H9 (cell line): ENCODE measurements around the gene CAMK2B. TPM values are rescaled to one million over a fixed set of nuclear protein-coding genes. Genes with fewer than 3 reads are reported as not detected.

Source experiments
- DNase-seq: peaks from one replicate; pipeline ENCODE4 v3.0.0-alpha.2; 2017
- H2AFZ ChIP-seq: one replicate; pipeline ENCODE4 v1.6.1; 2013; ENCODE audit warnings: mild to moderate bottlenecking, low read length, control low read depth, moderate library complexity
- H2AK5ac ChIP-seq: 2 replicates; pipeline ENCODE4 v1.6.1; 2013; ENCODE audit warnings: low read length, control low read depth, mixed read lengths; ENCODE audit not compliant: insufficient read length
- H2BK120ac ChIP-seq: one replicate; pipeline ENCODE4 v1.6.1; 2013; ENCODE audit warnings: low read depth, mild to moderate bottlenecking, low read length, control low read depth, inconsistent platforms; ENCODE audit not compliant: poor library complexity, severe bottlenecking
- H2BK12ac ChIP-seq: 2 replicates; pipeline ENCODE4 v1.6.1; 2013; ENCODE audit warnings: low read length, control low read depth, mixed read lengths, low read depth; ENCODE audit not compliant: insufficient read length
- H2BK15ac ChIP-seq: 2 replicates; pipeline ENCODE4 v1.6.1; 2013; ENCODE audit warnings: low read depth, low read length, control low read depth
- H2BK20ac ChIP-seq: one replicate; pipeline ENCODE4 v1.6.1; 2013; ENCODE audit warnings: low read depth, mild to moderate bottlenecking, low read length, control low read depth, inconsistent platforms; ENCODE audit not compliant: poor library complexity, severe bottlenecking
- H2BK5ac ChIP-seq: 2 replicates; pipeline ENCODE4 v1.6.1; 2013; ENCODE audit warnings: low read length, control low read depth, mixed read lengths; ENCODE audit not compliant: insufficient read length
- H3K14ac ChIP-seq: 2 replicates; pipeline ENCODE4 v1.6.1; 2013; ENCODE audit warnings: low read length, control low read depth; ENCODE audit not compliant: insufficient read depth
- H3K18ac ChIP-seq: 2 replicates; pipeline ENCODE4 v1.6.1; 2013; ENCODE audit warnings: low read depth, mild to moderate bottlenecking, mixed read lengths, low read length, control low read depth; ENCODE audit not compliant: insufficient read length
- H3K23ac ChIP-seq: 2 replicates; pipeline ENCODE4 v1.6.1; 2013; ENCODE audit warnings: low read length, control low read depth, mixed read lengths, low read depth; ENCODE audit not compliant: insufficient read length
- H3K23me2 ChIP-seq: 2 replicates; pipeline ENCODE4 v1.6.1; 2013; ENCODE audit warnings: low read depth, mild to moderate bottlenecking, mixed read lengths, low read length, control low read depth; ENCODE audit not compliant: insufficient read length, poor library complexity, severe bottlenecking
- H3K27ac ChIP-seq: 2 replicates; pipeline ENCODE4 v1.5.1; 2013; ENCODE audit warnings: low read length, control low read depth, mixed read lengths, low read depth; ENCODE audit not compliant: insufficient read length
- H3K27me3 ChIP-seq: 2 replicates; pipeline ENCODE4 v1.6.1; 2013; ENCODE audit warnings: low read length, control low read depth, inconsistent platforms; ENCODE audit not compliant: insufficient read depth
- H3K4ac ChIP-seq: 2 replicates; pipeline ENCODE4 v1.6.1; 2013; ENCODE audit warnings: low read depth, mild to moderate bottlenecking, control low read depth, inconsistent platforms, low read length, moderate library complexity
- H3K4me1 ChIP-seq: 2 replicates; pipeline ENCODE4 v1.6.1; 2013; ENCODE audit warnings: low read length, control low read depth, inconsistent platforms; ENCODE audit not compliant: insufficient read depth
- H3K4me2 ChIP-seq: 2 replicates; pipeline ENCODE4 v1.6.1; 2013; ENCODE audit warnings: low read length, control low read depth, mixed read lengths; ENCODE audit not compliant: insufficient read length, insufficient read depth
- H3K56ac ChIP-seq: 2 replicates; pipeline ENCODE4 v1.6.1; 2013; ENCODE audit warnings: low read depth, mild to moderate bottlenecking, mixed read lengths, low read length, control low read depth; ENCODE audit not compliant: insufficient read length
- H3K79me1 ChIP-seq: 2 replicates; pipeline ENCODE4 v1.6.1; 2013; ENCODE audit warnings: low read depth, mild to moderate bottlenecking, moderate library complexity, low read length, control low read depth, inconsistent platforms; ENCODE audit not compliant: insufficient read depth, poor library complexity, severe bottlenecking
- H3K79me2 ChIP-seq: 2 replicates; pipeline ENCODE4 v1.6.1; 2013; ENCODE audit warnings: low read length, control low read depth, inconsistent platforms; ENCODE audit not compliant: insufficient read depth
- H3K9ac ChIP-seq: 2 replicates; pipeline ENCODE4 v1.6.1; 2013; ENCODE audit warnings: low read length, control low read depth, mixed read lengths; ENCODE audit not compliant: insufficient read length; ENCODE audit errors: extremely low read depth
- H3K9me3 ChIP-seq: one replicate; pipeline ENCODE4 v1.6.1; 2013; ENCODE audit warnings: low read depth, low read length, inconsistent platforms; ENCODE audit not compliant: control insufficient read depth
- H3T11ph ChIP-seq: one replicate; pipeline ENCODE4 v1.6.1; 2013; ENCODE audit warnings: mild to moderate bottlenecking, low read length, control low read depth, inconsistent platforms
- H4K20me1 ChIP-seq: one replicate; pipeline ENCODE4 v1.6.1; 2013; ENCODE audit not compliant: control insufficient read depth, insufficient read length, insufficient read depth
- H4K5ac ChIP-seq: 2 replicates; pipeline ENCODE4 v1.6.1; 2013; ENCODE audit warnings: low read depth, mild to moderate bottlenecking, mixed read lengths, low read length, control low read depth; ENCODE audit not compliant: insufficient read length
- H4K8ac ChIP-seq: replicated peaks from 2 replicates; pipeline ENCODE4 v1.6.1; 2013; ENCODE audit warnings: low read length, control low read depth, mixed read lengths, low read depth; ENCODE audit not compliant: insufficient read length
- H4K91ac ChIP-seq: 2 replicates; pipeline ENCODE4 v1.6.1; 2013; ENCODE audit warnings: low read depth, mild to moderate bottlenecking, moderate library complexity, mixed read lengths, low read length, control low read depth; ENCODE audit not compliant: insufficient read length
- H3K27ac Mint-ChIP-seq, 3 experiments: 2 replicates in 2 of 3; 3 replicates in 1 of 3; pipeline ENCODE4 v1.8.0; 2020 to 2021; ENCODE audit warnings: mixed read lengths in 3 of 3, mild to moderate bottlenecking in 1 of 3, moderate library complexity in 1 of 3
- H3K27me3 Mint-ChIP-seq: 2 replicates; pipeline ENCODE4 v1.8.0; 2021; ENCODE audit warnings: low read depth, mild to moderate bottlenecking, moderate library complexity, mixed read lengths
- H3K36me3 Mint-ChIP-seq, 3 experiments: 2 replicates in 2 of 3; 3 replicates in 1 of 3; pipeline ENCODE4 v1.8.0; 2020 to 2021; ENCODE audit warnings: low read depth in 3 of 3, mixed read lengths in 3 of 3; ENCODE audit not compliant: insufficient read depth in 1 of 3
- H3K4me1 Mint-ChIP-seq, 2 experiments: 2 replicates each; pipeline ENCODE4 v1.8.0; 2020; ENCODE audit warnings: mixed read lengths in 2 of 2
- H3K4me3 Mint-ChIP-seq, 2 experiments: 2 replicates in 1 of 2; 3 replicates in 1 of 2; pipeline ENCODE4 v1.8.0; 2020 to 2021; ENCODE audit warnings: mild to moderate bottlenecking in 2 of 2, mixed read lengths in 2 of 2, moderate library complexity in 1 of 2
- H3K9me3 Mint-ChIP-seq, 2 experiments: 2 replicates in 1 of 2; 3 replicates in 1 of 2; pipeline ENCODE4 v1.8.0; 2020; ENCODE audit warnings: mild to moderate bottlenecking in 2 of 2, mixed read lengths in 2 of 2, moderate library complexity in 1 of 2
- whole genome bisulfite sequencing: extraction: QIAGEN DNeasy Blood & Tissue Kit; methylation state at CpG from one replicate; pipeline ENCODE4 v1.1.7; 2013; ENCODE audit warnings: missing lambda C conversion rate, low lambda C conversion rate, mixed read lengths; ENCODE audit not compliant: insufficient read length; ENCODE audit errors: extremely low coverage; 5-methylcytosine and 5-hydroxymethylcytosine counted together
- total RNA-seq: library from RNA; stranded (reverse); gene quantifications from 2 replicates; pipeline ENCODE4 v1.2.1, GENCODE V29; 2021
- TF ChIP-seq, protein P1 (sequence below): fragments of 200-600 bp; sonication (generic); conservative IDR thresholded peaks from 3 replicates; pipeline ENCODE4 v1.8.0; 2021; ENCODE audit warnings: antibody characterized with exemption, mild to moderate bottlenecking

The CAMK2B gene
- total RNA-seq, 1 experiment from 2014 or later: 0.17 TPM

DNA sequence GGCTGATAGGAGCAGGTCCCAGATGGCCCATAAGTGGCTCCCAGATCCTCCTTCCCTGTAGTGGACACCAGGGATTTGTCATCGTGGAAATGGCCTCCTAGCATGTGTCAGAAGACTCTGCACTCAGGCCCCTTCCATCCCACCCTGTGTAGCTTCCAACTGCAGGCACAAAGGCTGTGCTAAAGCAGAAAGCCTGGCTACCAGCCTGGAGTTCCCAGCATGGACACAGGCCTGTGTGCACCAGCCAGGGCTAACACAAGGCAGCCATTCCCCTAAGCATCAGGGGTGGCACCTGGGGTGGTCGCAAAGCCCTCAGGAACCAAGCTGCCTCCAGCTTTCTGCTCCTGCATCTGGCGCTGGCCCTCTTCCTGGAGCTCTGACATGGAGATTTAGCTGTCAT, 4.5 kb upstream of the CAMK2B start:
- Histone ChIP-seq H2AFZ (no peak overlapping the region), H3K27me3 (peaks cover 16% of the 10 kb centered on the region; the same call in 1 of the 2 replicates), H4K5ac (no peak overlapping the region), H3K23me2 (peaks cover 5% of the 10 kb centered on the region), H2BK12ac (no peak overlapping the region), H2BK120ac (no peak overlapping the region), H3K56ac (no peak overlapping the region), H3T11ph (no peak overlapping the region), H4K8ac (no peak overlapping the region), H3K9me3 (no peaks in the 10 kb centered on the region), H3K4me1 (no peaks in the 10 kb centered on the region), H2BK20ac (no peak overlapping the region), H3K4ac (no peak overlapping the region), H3K18ac (no peak overlapping the region), H2BK5ac (no peak overlapping the region), H2BK15ac (no peak overlapping the region), H2AK5ac (no peak overlapping the region), H3K14ac (no peak overlapping the region), H3K9ac (no peak overlapping the region), H3K79me1 (no peaks in the 10 kb centered on the region), H4K20me1 (no peaks in the 10 kb centered on the region), H4K91ac (no peak overlapping the region), H3K79me2 (no peaks in the 10 kb centered on the region), H3K23ac (no peak overlapping the region), H3K4me2 (no peak overlapping the region), H3K27ac (no peak overlapping the region)
- Mint-ChIP-seq H3K36me3 (no peaks in the 10 kb centered on the region), H3K27ac (no peak overlapping the region), H3K4me1 (peaks cover 3 to 12% of the 10 kb centered on the region in 2 experiments), H3K4me3 (no peak overlapping the region), H3K27me3 (peaks cover 44% of the 10 kb centered on the region), H3K9me3 (no peaks in the 10 kb centered on the region)
- no peak for DNase-seq
- TF ChIP-seq, protein P1, sequence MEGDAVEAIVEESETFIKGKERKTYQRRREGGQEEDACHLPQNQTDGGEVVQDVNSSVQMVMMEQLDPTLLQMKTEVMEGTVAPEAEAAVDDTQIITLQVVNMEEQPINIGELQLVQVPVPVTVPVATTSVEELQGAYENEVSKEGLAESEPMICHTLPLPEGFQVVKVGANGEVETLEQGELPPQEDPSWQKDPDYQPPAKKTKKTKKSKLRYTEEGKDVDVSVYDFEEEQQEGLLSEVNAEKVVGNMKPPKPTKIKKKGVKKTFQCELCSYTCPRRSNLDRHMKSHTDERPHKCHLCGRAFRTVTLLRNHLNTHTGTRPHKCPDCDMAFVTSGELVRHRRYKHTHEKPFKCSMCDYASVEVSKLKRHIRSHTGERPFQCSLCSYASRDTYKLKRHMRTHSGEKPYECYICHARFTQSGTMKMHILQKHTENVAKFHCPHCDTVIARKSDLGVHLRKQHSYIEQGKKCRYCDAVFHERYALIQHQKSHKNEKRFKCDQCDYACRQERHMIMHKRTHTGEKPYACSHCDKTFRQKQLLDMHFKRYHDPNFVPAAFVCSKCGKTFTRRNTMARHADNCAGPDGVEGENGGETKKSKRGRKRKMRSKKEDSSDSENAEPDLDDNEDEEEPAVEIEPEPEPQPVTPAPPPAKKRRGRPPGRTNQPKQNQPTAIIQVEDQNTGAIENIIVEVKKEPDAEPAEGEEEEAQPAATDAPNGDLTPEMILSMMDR: no peak
- no CpG with 5 or more reads among the region's 3 CpGs for WGBS
